ENCODE results near the gene TRPV5. TPM values are rescaled to one million over a fixed set of nuclear protein-coding genes. Genes with fewer than 3 reads are reported as not detected.

TRPV5 gene
- total RNA-seq, 6 experiments from 2014 or later: not detected

DNA sequence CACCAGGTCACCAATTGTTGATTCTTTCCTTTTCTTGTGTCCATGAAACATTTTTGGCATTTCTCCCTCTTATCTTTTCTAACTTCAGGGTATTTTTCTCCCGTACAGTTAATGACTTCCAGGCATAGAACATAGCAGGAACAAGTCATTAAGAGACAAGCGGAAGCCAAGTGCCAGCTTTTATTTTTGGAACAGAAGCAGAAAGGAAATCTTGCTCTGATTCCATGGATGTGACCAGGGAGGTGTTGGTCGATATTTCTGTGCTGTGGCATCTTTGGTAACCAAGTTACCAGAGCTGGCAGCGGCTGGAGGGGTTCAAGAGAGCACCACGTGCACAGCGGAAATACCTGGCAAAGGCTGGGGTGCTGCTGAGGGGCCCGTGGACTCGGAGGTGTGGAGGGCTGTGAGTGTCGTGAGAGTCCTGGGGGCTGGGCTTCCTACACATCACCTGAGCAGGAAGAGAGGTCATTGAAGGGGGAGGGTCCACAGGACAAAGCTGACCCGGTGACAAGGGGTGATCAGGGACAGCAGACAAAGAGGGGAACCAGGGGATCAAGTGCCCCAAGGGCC lies 7.5 kb upstream of the TRPV5 start:
- Mint-ChIP-seq H3K27me3 (ENCODE audit: insufficient read depth) (peaks cover 6% of the 10 kb centered on the region; the same call in 1 of the 2 replicates), H3K4me3 (no peak overlapping the region), H3K36me3 (ENCODE audit: low read depth) (no peaks in the 10 kb centered on the region), H3K4me1 (ENCODE audit: low read depth) (no peaks in the 10 kb centered on the region), H3K27ac (no peak overlapping the region), H3K9me3 (no peaks in the 10 kb centered on the region; the same call in 1 of the 2 replicates)
- DNase-seq: no peak
- TF ChIP-seq, protein P1, sequence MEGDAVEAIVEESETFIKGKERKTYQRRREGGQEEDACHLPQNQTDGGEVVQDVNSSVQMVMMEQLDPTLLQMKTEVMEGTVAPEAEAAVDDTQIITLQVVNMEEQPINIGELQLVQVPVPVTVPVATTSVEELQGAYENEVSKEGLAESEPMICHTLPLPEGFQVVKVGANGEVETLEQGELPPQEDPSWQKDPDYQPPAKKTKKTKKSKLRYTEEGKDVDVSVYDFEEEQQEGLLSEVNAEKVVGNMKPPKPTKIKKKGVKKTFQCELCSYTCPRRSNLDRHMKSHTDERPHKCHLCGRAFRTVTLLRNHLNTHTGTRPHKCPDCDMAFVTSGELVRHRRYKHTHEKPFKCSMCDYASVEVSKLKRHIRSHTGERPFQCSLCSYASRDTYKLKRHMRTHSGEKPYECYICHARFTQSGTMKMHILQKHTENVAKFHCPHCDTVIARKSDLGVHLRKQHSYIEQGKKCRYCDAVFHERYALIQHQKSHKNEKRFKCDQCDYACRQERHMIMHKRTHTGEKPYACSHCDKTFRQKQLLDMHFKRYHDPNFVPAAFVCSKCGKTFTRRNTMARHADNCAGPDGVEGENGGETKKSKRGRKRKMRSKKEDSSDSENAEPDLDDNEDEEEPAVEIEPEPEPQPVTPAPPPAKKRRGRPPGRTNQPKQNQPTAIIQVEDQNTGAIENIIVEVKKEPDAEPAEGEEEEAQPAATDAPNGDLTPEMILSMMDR (IDR thresholded peaks at IDR 0.05): no peak

DNA sequence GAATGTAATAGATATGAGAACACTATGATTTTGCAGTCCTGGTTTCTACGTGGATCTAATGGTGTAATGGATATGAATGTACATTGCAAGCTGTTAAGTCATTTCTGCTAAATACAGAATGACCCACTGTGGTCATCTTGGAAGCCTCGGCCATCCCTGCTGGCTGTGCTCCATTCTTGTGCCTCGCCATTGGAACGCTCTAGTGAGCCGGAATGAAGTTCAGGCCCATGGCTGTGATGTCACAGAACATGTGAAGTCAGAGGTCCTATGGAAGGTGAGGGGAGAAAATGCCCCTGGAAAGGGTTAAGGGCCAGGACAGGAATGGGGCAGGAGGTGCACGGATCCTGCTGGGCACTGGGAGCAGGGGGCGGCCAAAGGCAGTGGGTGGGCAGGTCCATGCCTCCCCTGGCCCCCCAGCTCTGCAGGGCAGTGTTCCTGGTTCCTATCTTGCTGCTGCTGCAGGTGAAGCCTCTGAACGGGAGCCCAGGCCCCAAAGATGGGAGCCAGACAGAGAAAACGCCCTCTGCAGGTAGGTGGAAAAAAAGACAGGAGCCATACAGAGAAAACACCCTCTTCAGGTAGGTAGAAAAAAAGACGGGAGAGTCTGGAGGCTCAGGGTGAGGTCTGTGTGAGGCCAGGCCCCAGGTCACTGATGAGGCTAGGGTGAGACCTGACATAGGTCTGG lies 5.8 kb upstream of the TRPV5 start, which contains the start of gene LLCFC1:
TSS of gene LLCFC1 (plus strand) at position 259 of the 685 bp plus-strand sequence. CDS start at position 397, 138 bp downstream.
- DNase-seq: no peak
- H3K9me3 Mint-ChIP-seq: no peaks in the 10 kb centered on the region; the same call in 1 of the 2 replicates
- H3K36me3 Mint-ChIP-seq (ENCODE audit: low read depth): no peaks in the 10 kb centered on the region
- no peak within 1 kb of the TSS for H3K27ac Mint-ChIP-seq
- no peaks in the 10 kb centered on the region for H3K4me1 Mint-ChIP-seq (ENCODE audit: low read depth)
- peaks cover 5% of the 10 kb centered on the region for H3K27me3 Mint-ChIP-seq (ENCODE audit: insufficient read depth)
- TF ChIP-seq, protein P1 (IDR thresholded peaks at IDR 0.05): peak; percentile 37; the same call in 1 of the 2 replicates
- no peak within 1 kb of the TSS for H3K4me3 Mint-ChIP-seq

DNA sequence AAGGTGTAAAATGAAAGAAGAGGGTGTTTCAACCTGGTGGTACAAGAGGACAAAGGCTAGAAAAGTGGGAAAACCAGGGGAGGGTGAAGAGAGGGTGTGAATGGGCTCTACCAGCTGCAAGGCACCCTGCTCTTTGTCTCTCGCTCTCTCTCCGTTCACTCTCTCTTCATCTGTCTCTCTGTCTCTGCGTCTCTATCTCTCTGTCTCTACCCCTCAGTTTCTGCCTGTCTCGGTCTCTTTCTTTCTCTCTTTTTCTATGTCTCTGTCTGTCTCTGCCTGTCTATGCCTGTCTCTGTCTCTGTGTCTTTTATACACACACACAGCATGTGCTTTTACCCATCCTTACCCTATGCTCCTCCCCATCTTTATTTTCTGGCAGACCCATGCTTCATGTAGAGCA lies 5.1 kb upstream of the TRPV5 start:
- Mint-ChIP-seq H3K27ac (no peak overlapping the region), H3K27me3 (ENCODE audit: insufficient read depth) (peaks cover 6% of the 10 kb centered on the region), H3K4me1 (ENCODE audit: low read depth) (no peaks in the 10 kb centered on the region), H3K9me3 (no peaks in the 10 kb centered on the region; the same call in 1 of the 2 replicates), H3K36me3 (ENCODE audit: low read depth) (no peaks in the 10 kb centered on the region), H3K4me3 (no peak overlapping the region)
- TF ChIP-seq, protein P1 (IDR thresholded peaks at IDR 0.05): no peak
- no peak for DNase-seq

DNA sequence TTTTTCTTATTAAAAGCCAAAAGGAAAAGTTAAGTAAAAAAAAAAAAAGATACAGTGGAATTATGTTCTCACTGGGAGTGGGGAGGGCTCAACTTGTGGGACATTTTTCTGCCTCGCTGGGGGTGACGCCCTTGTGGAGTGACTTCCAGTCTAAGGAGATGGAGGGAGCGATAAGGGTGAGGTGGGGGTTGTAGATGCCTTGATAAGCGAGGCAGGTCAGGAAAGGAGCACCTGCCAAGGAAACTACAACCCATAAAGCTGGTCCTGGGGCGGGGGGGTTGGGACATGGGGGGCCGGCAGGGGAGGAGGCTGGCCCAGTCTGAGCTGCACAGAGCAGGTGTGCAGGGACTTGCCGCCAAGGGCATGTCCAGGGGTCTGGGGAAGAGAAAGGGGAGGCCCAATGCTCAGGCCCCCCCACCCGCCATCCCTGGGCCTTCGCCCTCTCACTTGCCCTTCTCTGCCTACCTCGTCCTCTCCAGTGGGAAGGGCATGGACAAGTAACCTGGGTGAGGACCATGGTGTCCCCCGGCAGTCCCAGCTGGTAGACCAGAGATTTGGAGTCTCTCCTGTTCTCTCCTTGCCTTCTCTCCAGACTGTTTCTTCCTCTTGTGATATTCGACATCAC lies 2.5 kb upstream of the TRPV5 start:
- no peaks in the 10 kb centered on the region for H3K36me3 Mint-ChIP-seq (ENCODE audit: low read depth)
- TF ChIP-seq, protein P1 (IDR thresholded peaks at IDR 0.05): no peak

DNA sequence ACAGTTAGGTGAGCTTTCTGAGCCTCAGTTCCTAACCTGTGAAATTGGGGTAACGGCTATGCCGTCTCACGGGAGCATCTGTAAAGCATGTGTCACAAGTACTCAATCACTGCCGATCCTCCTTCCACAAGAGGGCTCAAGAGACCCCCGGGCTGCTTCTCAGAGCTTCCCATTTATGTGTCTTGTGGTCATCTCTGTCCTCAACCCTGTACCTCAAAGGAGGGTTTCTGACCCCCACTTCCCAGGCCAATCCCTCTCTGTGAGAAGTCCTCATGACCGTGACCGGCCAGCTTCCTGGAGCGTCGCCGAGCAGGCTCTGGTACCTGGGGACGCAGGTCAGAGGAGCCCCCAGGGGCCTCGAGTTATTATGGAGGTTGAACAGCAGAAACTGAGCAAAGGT lies 510 bp upstream of the TRPV5 start:
- H3K36me3 Mint-ChIP-seq (ENCODE audit: low read depth): no peaks in the 10 kb centered on the region
- peaks cover 4% of the 10 kb centered on the region; the same call in 1 of the 2 replicates for H3K9me3 Mint-ChIP-seq
- H3K27ac Mint-ChIP-seq: no peak overlapping the region
- DNase-seq: no peak
- H3K27me3 Mint-ChIP-seq (ENCODE audit: insufficient read depth): peaks cover 18% of the 10 kb centered on the region
- H3K4me1 Mint-ChIP-seq (ENCODE audit: low read depth): no peaks in the 10 kb centered on the region
- TF ChIP-seq, protein P1 (IDR thresholded peaks at IDR 0.05): no peak
- H3K4me3 Mint-ChIP-seq: no peak overlapping the region

More for the DNA sequence above, 2.5 kb upstream of the TRPV5 start:
- H3K9me3 Mint-ChIP-seq: peaks cover 4% of the 10 kb centered on the region; the same call in 1 of the 2 replicates
- no peaks in the 10 kb centered on the region for H3K4me1 Mint-ChIP-seq (ENCODE audit: low read depth)
- peaks cover 12% of the 10 kb centered on the region for H3K27me3 Mint-ChIP-seq (ENCODE audit: insufficient read depth)
- H3K27ac Mint-ChIP-seq: no peak overlapping the region
- no peak for DNase-seq
- H3K4me3 Mint-ChIP-seq: no peak overlapping the region
